ENCODE data around the gene KLRD1. TPM values are rescaled to one million over a fixed set of nuclear protein-coding genes. Genes with fewer than 3 reads are reported as not detected.

The KLRD1 gene
- polyA plus RNA-seq (2012; ENCODE audit: missing spikeins): 0.08 TPM

GRCh38 chr12:10307630-10308029, at the start of gene KLRD1:
Gene KLRD1 (plus strand): TSS chr12:10307870. CDS start chr12:10308078, 208 bp downstream.
- DNase-seq (ENCODE audit: insufficient read length): no peak
- FAIRE-seq: no peak
- TF ChIP-seq POLR2AphosphoS5 (IDR thresholded peaks at IDR 0.05; ENCODE audit: low read depth, low read length) (no peak), TAF1 (IDR thresholded peaks at IDR 0.05; ENCODE audit: borderline replicate concordance, low read depth, low read length) (no peak), POLR2A (IDR thresholded peaks at IDR 0.05; ENCODE audit: low read depth, low read length) (no peak)

GRCh38 chr12:10260927-10261326, 46.7 kb upstream of the KLRD1 start:
- DNase-seq (ENCODE audit: insufficient read length): no peak
- no peak for FAIRE-seq
- no peak for TF ChIP-seq POLR2A (IDR thresholded peaks at IDR 0.05; ENCODE audit: low read depth, low read length)

- FAIRE-seq: no peak
- DNase-seq (ENCODE audit: insufficient read length): no peak
- no peak for TF ChIP-seq POLR2AphosphoS5 (IDR thresholded peaks at IDR 0.05; ENCODE audit: low read depth, low read length)
- TF ChIP-seq TAF1 (IDR thresholded peaks at IDR 0.05; ENCODE audit: borderline replicate concordance, low read depth, low read length): no peak
- no peak for TF ChIP-seq POLR2A (IDR thresholded peaks at IDR 0.05; ENCODE audit: low read depth, low read length)
Observed at GRCh38 chr12:10268037-10268436, 39.6 kb upstream of the KLRD1 start.

- DNase-seq (ENCODE audit: insufficient read length): no peak
- TF ChIP-seq POLR2A (IDR thresholded peaks at IDR 0.05; ENCODE audit: low read depth, low read length) (no peak), TAF1 (IDR thresholded peaks at IDR 0.05; ENCODE audit: borderline replicate concordance, low read depth, low read length) (no peak), POLR2AphosphoS5 (IDR thresholded peaks at IDR 0.05; ENCODE audit: low read depth, low read length) (no peak)
Observed at GRCh38 chr12:10272467-10272866, 35.2 kb upstream of the KLRD1 start.

GRCh38 chr12:10276774-10277173, 30.9 kb upstream of the KLRD1 start:
- DNase-seq (ENCODE audit: insufficient read length) (no peak), FAIRE-seq (no peak)
- no peak for TF ChIP-seq TAF1 (IDR thresholded peaks at IDR 0.05; ENCODE audit: borderline replicate concordance, low read depth, low read length)

More at GRCh38 chr12:10272467-10272866, 35.2 kb upstream of the KLRD1 start:
- no peak for FAIRE-seq

GRCh38 chr12:10278104-10278503, 29.6 kb upstream of the KLRD1 start:
- no peak for TF ChIP-seq POLR2AphosphoS5 (IDR thresholded peaks at IDR 0.05; ENCODE audit: low read depth, low read length)
- TF ChIP-seq POLR2A (IDR thresholded peaks at IDR 0.05; ENCODE audit: low read depth, low read length): no peak
- TF ChIP-seq TAF1 (IDR thresholded peaks at IDR 0.05; ENCODE audit: borderline replicate concordance, low read depth, low read length): no peak
- no peak for DNase-seq (ENCODE audit: insufficient read length)
- no peak for FAIRE-seq

GRCh38 chr12:10279937-10280336, 27.7 kb upstream of the KLRD1 start:
- DNase-seq (ENCODE audit: insufficient read length): no peak
- FAIRE-seq: peak; percentile 48
- TF ChIP-seq TAF1 (IDR thresholded peaks at IDR 0.05; ENCODE audit: borderline replicate concordance, low read depth, low read length) (no peak), POLR2AphosphoS5 (IDR thresholded peaks at IDR 0.05; ENCODE audit: low read depth, low read length) (no peak), POLR2A (IDR thresholded peaks at IDR 0.05; ENCODE audit: low read depth, low read length) (no peak)

GRCh38 chr12:10283027-10283426, 24.6 kb upstream of the KLRD1 start:
- TF ChIP-seq POLR2A (IDR thresholded peaks at IDR 0.05; ENCODE audit: low read depth, low read length) (no peak), TAF1 (IDR thresholded peaks at IDR 0.05; ENCODE audit: borderline replicate concordance, low read depth, low read length) (no peak), POLR2AphosphoS5 (IDR thresholded peaks at IDR 0.05; ENCODE audit: low read depth, low read length) (no peak)
- DNase-seq (ENCODE audit: insufficient read length) (no peak), FAIRE-seq (no peak)

GRCh38 chr12:10285919-10286318, 21.8 kb upstream of the KLRD1 start:
- FAIRE-seq: peak; percentile 61

GRCh38 chr12:10289005-10289754, 18.5 kb upstream of the KLRD1 start:
- peak; percentile 51 for FAIRE-seq
- no peak for DNase-seq (ENCODE audit: insufficient read length)
- no peak for TF ChIP-seq POLR2A (IDR thresholded peaks at IDR 0.05; ENCODE audit: low read depth, low read length)
- TF ChIP-seq TAF1 (IDR thresholded peaks at IDR 0.05; ENCODE audit: borderline replicate concordance, low read depth, low read length): no peak
- TF ChIP-seq POLR2AphosphoS5 (IDR thresholded peaks at IDR 0.05; ENCODE audit: low read depth, low read length): no peak

More at GRCh38 chr12:10285919-10286318, 21.8 kb upstream of the KLRD1 start:
- TF ChIP-seq TAF1 (IDR thresholded peaks at IDR 0.05; ENCODE audit: borderline replicate concordance, low read depth, low read length): no peak
- TF ChIP-seq POLR2A (IDR thresholded peaks at IDR 0.05; ENCODE audit: low read depth, low read length): no peak
- TF ChIP-seq POLR2AphosphoS5 (IDR thresholded peaks at IDR 0.05; ENCODE audit: low read depth, low read length): no peak
- no peak for DNase-seq (ENCODE audit: insufficient read length)

- TF ChIP-seq POLR2A (IDR thresholded peaks at IDR 0.05; ENCODE audit: low read depth, low read length) (no peak), POLR2AphosphoS5 (IDR thresholded peaks at IDR 0.05; ENCODE audit: low read depth, low read length) (no peak), TAF1 (IDR thresholded peaks at IDR 0.05; ENCODE audit: borderline replicate concordance, low read depth, low read length) (no peak)
- DNase-seq (ENCODE audit: insufficient read length) (no peak), FAIRE-seq (no peak)
Observed at GRCh38 chr12:10291030-10291429, 16.6 kb upstream of the KLRD1 start.

GRCh38 chr12:10293151-10293550, 14.5 kb upstream of the KLRD1 start:
- peak; percentile 5 for FAIRE-seq
- no peak for TF ChIP-seq TAF1 (IDR thresholded peaks at IDR 0.05; ENCODE audit: borderline replicate concordance, low read depth, low read length)

More at GRCh38 chr12:10293151-10293550, 14.5 kb upstream of the KLRD1 start:
- DNase-seq (ENCODE audit: insufficient read length): no peak
